Dendritic cell treated with granulocyte-macrophage colony-stimulating factor and Interleukin-4, amounts not matched to agents 40 ng/mL and 50 ng/mL, for 4 days (primary cell): ENCODE data around the gene ZNF709.
"Not testable (repeated sequence)": the region's sequence is repeated elsewhere in the genome, so short reads cannot be mapped to it uniquely, and the experiment has no call there.

Experiments
- H3K27ac Mint-ChIP-seq: one replicate; pipeline ENCODE4 v1.8.0; 2022; ENCODE audit warnings: mild to moderate bottlenecking, mixed read lengths
- H3K27me3 Mint-ChIP-seq: one replicate; pipeline ENCODE4 v1.8.0; 2022; ENCODE audit warnings: mild to moderate bottlenecking, mixed read lengths
- H3K36me3 Mint-ChIP-seq: one replicate; pipeline ENCODE4 v1.8.0; 2022; ENCODE audit warnings: low read depth, mixed read lengths
- H3K4me1 Mint-ChIP-seq: one replicate; pipeline ENCODE4 v1.8.0; 2022; ENCODE audit warnings: low read depth, mixed read lengths
- H3K4me3 Mint-ChIP-seq: one replicate; pipeline ENCODE4 v1.8.0; 2022; ENCODE audit warnings: mild to moderate bottlenecking, moderate library complexity, mixed read lengths
- H3K9me3 Mint-ChIP-seq: one replicate; pipeline ENCODE4 v1.8.0; 2022; ENCODE audit warnings: mixed read lengths
- intact Hi-C: fragments of 100-400 bp; cut with micrococcal nuclease; formaldehyde crosslinking; loops from one replicate; pipeline ENCODE4 v1.15.0; 2022

ZNF709 gene

GRCh38 chr19:12425888-12426274 is 58.7 kb downstream of the ZNF709 start:
- H3K36me3 Mint-ChIP-seq: peaks cover 54% of the 10 kb centered on the region
- H3K4me1 Mint-ChIP-seq: no peaks in the 10 kb centered on the region
- no peak overlapping the region for H3K27ac Mint-ChIP-seq
- intact Hi-C loops: no loop called here
- no peaks in the 10 kb centered on the region for H3K27me3 Mint-ChIP-seq
- H3K9me3 Mint-ChIP-seq: peaks cover 88% of the 10 kb centered on the region
- H3K4me3 Mint-ChIP-seq: no peak overlapping the region

- no peaks in the 10 kb centered on the region for H3K4me1 Mint-ChIP-seq
- intact Hi-C loops: no loop called here
- H3K27ac Mint-ChIP-seq: no peak overlapping the region
- H3K9me3 Mint-ChIP-seq: peaks cover 88% of the 10 kb centered on the region
- peaks cover 49% of the 10 kb centered on the region for H3K36me3 Mint-ChIP-seq
- no peaks in the 10 kb centered on the region for H3K27me3 Mint-ChIP-seq
- H3K4me3 Mint-ChIP-seq: no peak overlapping the region
These were observed 59.3 kb downstream of the ZNF709 start for GRCh38 chr19:12425236-12425887.

GRCh38 chr19:12417273-12417672 is 67.3 kb downstream of the ZNF709 start:
- not testable (repeated sequence) for H3K4me1 Mint-ChIP-seq
- peaks cover 99% of the 10 kb centered on the region for H3K9me3 Mint-ChIP-seq

GRCh38 chr19:12411893-12412292 is 72.7 kb downstream of the ZNF709 start:
- intact Hi-C loops: no loop called here
- Mint-ChIP-seq H3K27ac (no peak overlapping the region), H3K36me3 (no peaks in the 10 kb centered on the region), H3K9me3 (peaks cover 72% of the 10 kb centered on the region), H3K4me1 (no peaks in the 10 kb centered on the region), H3K4me3 (no peak overlapping the region), H3K27me3 (no peaks in the 10 kb centered on the region)

More at GRCh38 chr19:12417273-12417672, 67.3 kb downstream of the ZNF709 start:
- H3K27ac Mint-ChIP-seq, H3K27me3 Mint-ChIP-seq, H3K4me3 Mint-ChIP-seq, H3K36me3 Mint-ChIP-seq, intact Hi-C loops: not testable (repeated sequence)
